ENCODE data around the gene SFXN1. TPM values are rescaled to one million over a fixed set of nuclear protein-coding genes. Genes with fewer than 3 reads are reported as not detected.

The SFXN1 gene
- total and polyA plus RNA-seq, 9 of the 15 experiments (the other 6 are each of a cell fraction or from before 2014, with no cell fraction given), result 31.8 to 261 (median 113) TPM

GRCh38 chr5:175526691-175527090, 48.3 kb downstream of the SFXN1 start:
- no peak overlapping the region for H3K4me2 ChIP-seq (ENCODE audit: insufficient read depth, low read length)
- H3K9me3 ChIP-seq (replicated peaks; ENCODE audit: control insufficient read depth, insufficient read depth, low read depth, low read length), result no peaks in the 10 kb centered on the region
- H4K20me1 ChIP-seq (replicated peaks; ENCODE audit: control insufficient read depth, insufficient read depth, low read length), result no peaks in the 10 kb centered on the region
- no peak for FAIRE-seq
- H3K9ac ChIP-seq (ENCODE audit: insufficient read depth in 1 of 2, low read depth in 2 of 2, low read length in 2 of 2), result no peak overlapping the region
- POLR2A ChIA-PET, result interaction anchor here (1.1 to 1.7 kb wide), 3 partner anchors 9 to 33 kb away, joined by 3 to 5 read pairs (median 5); no protein-coding TSS in a partner anchor
- no peak overlapping the region for H3K27ac ChIP-seq (ENCODE audit: extremely low read depth, low read depth, low read length)
- no peaks in the 10 kb centered on the region for H3K79me2 ChIP-seq (ENCODE audit: control insufficient read depth, insufficient read depth, low read length)
- no peak overlapping the region for H2AFZ ChIP-seq (ENCODE audit: low read depth, low read length)
- intact Hi-C loops (cut with micrococcal nuclease) (no loop called here), in situ Hi-C loops (cut with MboI) (no loop called here)
- H3K36me3 ChIP-seq (ENCODE audit: control insufficient read depth, insufficient read depth, low read length), result peaks cover 69% of the 10 kb centered on the region
- CTCF ChIA-PET (ENCODE audit: low intra/inter-chr PET ratio), result no interaction called here
- TF ChIP-seq CBX5 (IDR thresholded peaks at IDR 0.05; ENCODE audit: borderline replicate concordance, low read depth) (no peak), NCOA4 (IDR thresholded peaks at IDR 0.05; ENCODE audit: partially characterized antibody) (no peak), PTTG1 (tag; IDR thresholded peaks at IDR 0.05; ENCODE audit: low read depth) (no peak), XRCC4 (IDR thresholded peaks at IDR 0.05; ENCODE audit: extremely low read depth, insufficient read depth, insufficient read length) (no peak), HNRNPL (IDR thresholded peaks at IDR 0.05; ENCODE audit: low read depth, low read length) (no peak), ZNF583 (CRISPR knock-in tag; IDR thresholded peaks at IDR 0.05) (no peak), PCBP1 (IDR thresholded peaks at IDR 0.05; ENCODE audit: low read depth, low read length, poor library complexity, severe bottlenecking) (no peak), EWSR1 (IDR thresholded peaks at IDR 0.05; ENCODE audit: borderline replicate concordance, low read depth, partially characterized antibody) (no peak), TOE1 (IDR thresholded peaks at IDR 0.05; ENCODE audit: borderline replicate concordance) (no peak), TOE1 (CRISPR knock-in tag; IDR thresholded peaks at IDR 0.05; ENCODE audit: borderline replicate concordance, low read depth) (no peak), ZNF174 (CRISPR knock-in tag; IDR thresholded peaks at IDR 0.05) (no peak), HDAC1 (IDR thresholded peaks at IDR 0.05) (no peak), ZNF274 (IDR thresholded peaks at IDR 0.05; ENCODE audit: borderline replicate concordance, low read depth, low read length) (no peak), FOXP1 (CRISPR knock-in tag; IDR thresholded peaks at IDR 0.05) (no peak), FIP1L1 (IDR thresholded peaks at IDR 0.05; ENCODE audit: low read depth, low read length, poor library complexity, severe bottlenecking) (no peak)
- TF ChIP-seq, protein P1, sequence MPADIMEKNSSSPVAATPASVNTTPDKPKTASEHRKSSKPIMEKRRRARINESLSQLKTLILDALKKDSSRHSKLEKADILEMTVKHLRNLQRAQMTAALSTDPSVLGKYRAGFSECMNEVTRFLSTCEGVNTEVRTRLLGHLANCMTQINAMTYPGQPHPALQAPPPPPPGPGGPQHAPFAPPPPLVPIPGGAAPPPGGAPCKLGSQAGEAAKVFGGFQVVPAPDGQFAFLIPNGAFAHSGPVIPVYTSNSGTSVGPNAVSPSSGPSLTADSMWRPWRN (IDR thresholded peaks at IDR 0.05; ENCODE audit: low read depth), result no peak
- TF ChIP-seq, protein P2, sequence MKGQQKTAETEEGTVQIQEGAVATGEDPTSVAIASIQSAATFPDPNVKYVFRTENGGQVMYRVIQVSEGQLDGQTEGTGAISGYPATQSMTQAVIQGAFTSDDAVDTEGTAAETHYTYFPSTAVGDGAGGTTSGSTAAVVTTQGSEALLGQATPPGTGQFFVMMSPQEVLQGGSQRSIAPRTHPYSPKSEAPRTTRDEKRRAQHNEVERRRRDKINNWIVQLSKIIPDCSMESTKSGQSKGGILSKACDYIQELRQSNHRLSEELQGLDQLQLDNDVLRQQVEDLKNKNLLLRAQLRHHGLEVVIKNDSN (CRISPR knock-in tag; IDR thresholded peaks at IDR 0.05), result no peak
- TF ChIP-seq, protein P3, sequence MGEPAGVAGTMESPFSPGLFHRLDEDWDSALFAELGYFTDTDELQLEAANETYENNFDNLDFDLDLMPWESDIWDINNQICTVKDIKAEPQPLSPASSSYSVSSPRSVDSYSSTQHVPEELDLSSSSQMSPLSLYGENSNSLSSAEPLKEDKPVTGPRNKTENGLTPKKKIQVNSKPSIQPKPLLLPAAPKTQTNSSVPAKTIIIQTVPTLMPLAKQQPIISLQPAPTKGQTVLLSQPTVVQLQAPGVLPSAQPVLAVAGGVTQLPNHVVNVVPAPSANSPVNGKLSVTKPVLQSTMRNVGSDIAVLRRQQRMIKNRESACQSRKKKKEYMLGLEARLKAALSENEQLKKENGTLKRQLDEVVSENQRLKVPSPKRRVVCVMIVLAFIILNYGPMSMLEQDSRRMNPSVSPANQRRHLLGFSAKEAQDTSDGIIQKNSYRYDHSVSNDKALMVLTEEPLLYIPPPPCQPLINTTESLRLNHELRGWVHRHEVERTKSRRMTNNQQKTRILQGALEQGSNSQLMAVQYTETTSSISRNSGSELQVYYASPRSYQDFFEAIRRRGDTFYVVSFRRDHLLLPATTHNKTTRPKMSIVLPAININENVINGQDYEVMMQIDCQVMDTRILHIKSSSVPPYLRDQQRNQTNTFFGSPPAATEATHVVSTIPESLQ (CRISPR knock-in tag; IDR thresholded peaks at IDR 0.05), result no peak
- H3K9me1 ChIP-seq (ENCODE audit: control insufficient read depth, insufficient read depth, low read length), result no peaks in the 10 kb centered on the region
- no peak for ATAC-seq
- 92% methylated on average over 6 of the region's 6 CpGs for WGBS (ENCODE audit: insufficient coverage, low coverage, missing lambda C conversion rate)
- H3K4me1 ChIP-seq (replicated peaks in 1 of 2; ENCODE audit: control insufficient read depth in 2 of 2, insufficient read depth in 2 of 2, low read length in 2 of 2), result no peaks in the 10 kb centered on the region
- H3K27me3 ChIP-seq (ENCODE audit: control insufficient read depth in 2 of 2, insufficient read depth in 2 of 2, low read length in 2 of 2), result no peaks in the 10 kb centered on the region
- H3K4me3 ChIP-seq, result no peak overlapping the region
- no TSS peak for BruUV-seq (replicated peaks)
- DNase-seq (ENCODE audit: extremely low read depth in 1 of 4, low spot score in 3 of 4), result no peak

All from K562 (cell line).